HCT116 (cell line): ENCODE results near the gene ARID5B. TPM values are rescaled to one million over a fixed set of nuclear protein-coding genes. Genes with fewer than 3 reads are reported as not detected.

ENCODE experiments used
- ATAC-seq: fragments of 200-7000 bp; cut with Tn5 transposase; 2 replicates; pipeline ENCODE4 v1.9.1; 2020; ENCODE audit warnings: mild to moderate bottlenecking, moderate library complexity
- BruUV-seq: library from RNA; stranded (reverse); fragments of 400-500 nt; replicated peaks from 2 replicates; lab custom pipeline; 2021; lab: Mats Ljungman, UMichigan
- CTCF ChIA-PET: fragments of 300-600 bp; sonication (Branson Sonifier 250); formaldehyde crosslinking; loops from one replicate; lab custom pipeline; 2021; ENCODE audit warnings: antibody characterized with exemption; lab: Charles Lee
- POLR2A ChIA-PET: fragments of 300-600, 350-600 bp; sonication (Branson Sonifier 250); formaldehyde crosslinking; loops from one replicate; lab custom pipeline; 2021; ENCODE audit warnings: antibody characterized with exemption; lab: Charles Lee
- RAD21 ChIA-PET, 2 experiments: fragments of 300-600 bp; sonication (Branson Sonifier 250); formaldehyde crosslinking; loops; one replicate each; lab custom pipeline; 2023; ENCODE audit warnings: low total read pairs in 2 of 2; ENCODE audit not compliant: uncharacterized antibody in 2 of 2, unreplicated experiment in 2 of 2, low non-redundant PET in 1 of 2; lab: Charles Lee
- DNase-seq: peaks from one replicate; pipeline ENCODE4 v3.0.0-alpha.2; 2010; ENCODE audit warnings: low read depth, low spot score
- H2AFZ ChIP-seq: fragments of 200-600 bp; shearing (Covaris generic), sonication (generic); 2 replicates; pipeline ENCODE4 v1.6.1; 2017; ENCODE audit warnings: low read depth, mixed run types, mixed read lengths, antibody characterized with exemption, low read length; ENCODE audit not compliant: poor library complexity, severe bottlenecking
- H3K27ac ChIP-seq: 2 replicates; pipeline ENCODE4 v1.5.1; 2012; ENCODE audit warnings: low read depth, low read length
- H3K27me3 ChIP-seq: fragments of 200-600 bp; sonication (generic); 2 replicates; pipeline ENCODE4 v1.6.1; 2016; ENCODE audit warnings: mixed run types, low read length, mixed read lengths; ENCODE audit not compliant: insufficient read depth
- H3K36me3 ChIP-seq, 2 experiments: fragments of 200-500 bp in 1 of 2; fragments of 200-600 bp in 1 of 2; sonication (Bioruptor generic) in 1 of 2; sonication (generic) in 1 of 2; 2 replicates each; pipeline versions ENCODE4 v1.5.1 to v1.6.1; 2014 to 2016; ENCODE audit warnings: low read length in 2 of 2, inconsistent platforms in 1 of 2, mixed read lengths in 1 of 2, mixed run types in 1 of 2; ENCODE audit not compliant: insufficient read depth in 2 of 2, control insufficient read depth in 1 of 2
- H3K4me1 ChIP-seq, 2 experiments: fragments of 200-600 bp in 1 of 2; sonication (generic) in 1 of 2; 2 replicates each; pipeline versions ENCODE4 v1.5.1 to v1.6.1; 2012 to 2017; ENCODE audit warnings: low read length in 2 of 2, inconsistent platforms in 1 of 2, mild to moderate bottlenecking in 1 of 2, mixed read lengths in 1 of 2, mixed run types in 1 of 2, moderate library complexity in 1 of 2; ENCODE audit not compliant: insufficient read depth in 2 of 2, control insufficient read depth in 1 of 2
- H3K4me2 ChIP-seq: fragments of 200-600 bp; sonication (generic); 2 replicates; pipeline ENCODE4 v1.6.1; 2017; ENCODE audit warnings: mixed run types, low read length, mixed read lengths
- H3K4me3 ChIP-seq, 2 experiments: fragments of 200-600 bp in 1 of 2; sonication (generic) in 1 of 2; replicated peaks in 1 of 2; 2 replicates each; pipeline ENCODE4 v1.5.1; 2011 to 2016; ENCODE audit warnings: low read length in 2 of 2, control low read depth in 1 of 2, low read depth in 1 of 2, mild to moderate bottlenecking in 1 of 2, mixed read lengths in 1 of 2, mixed run types in 1 of 2
- H3K79me2 ChIP-seq: fragments of 200-600 bp; sonication (generic); 2 replicates; pipeline ENCODE4 v1.6.1; 2017; ENCODE audit warnings: mild to moderate bottlenecking, mixed run types, low read length, moderate library complexity, mixed read lengths; ENCODE audit not compliant: insufficient read depth
- H3K9ac ChIP-seq: fragments of 200-600 bp; sonication (generic); 2 replicates; pipeline ENCODE4 v1.6.1; 2016; ENCODE audit warnings: low read length, mixed read lengths
- H3K9me2 ChIP-seq: fragments of 200-600 bp; sonication (generic), shearing (Covaris generic); 2 replicates; pipeline ENCODE4 v1.6.1; 2017; ENCODE audit warnings: mixed run types, mild to moderate bottlenecking, moderate library complexity; ENCODE audit not compliant: insufficient read depth
- H3K9me3 ChIP-seq, 2 experiments: fragments of 200-500 bp in 1 of 2; fragments of 200-600 bp in 1 of 2; sonication (Bioruptor generic) in 1 of 2; sonication (generic) in 1 of 2; 2 replicates each; pipeline ENCODE4 v1.6.1; 2014 to 2017; ENCODE audit warnings: low read length in 2 of 2, mixed read lengths in 2 of 2, inconsistent platforms in 1 of 2, low read depth in 1 of 2, mild to moderate bottlenecking in 1 of 2, mixed run types in 1 of 2, moderate library complexity in 1 of 2; ENCODE audit not compliant: control insufficient read depth in 1 of 2, insufficient read depth in 1 of 2
- H4K20me1 ChIP-seq: fragments of 200-600 bp; sonication (generic), shearing (Covaris generic); 2 replicates; pipeline ENCODE4 v1.6.1; 2017; ENCODE audit warnings: mixed run types, mild to moderate bottlenecking, moderate library complexity; ENCODE audit not compliant: insufficient read depth
- ELF1 ChIP-seq: IDR thresholded peaks from 2 replicates; pipeline ENCODE4 v1.6.1; 2012; ENCODE audit warnings: low read depth, borderline replicate concordance
- EZH2 ChIP-seq: fragments of 200-600 bp; sonication (generic); IDR thresholded peaks from 2 replicates; pipeline ENCODE4 v1.6.1; 2017; ENCODE audit warnings: antibody characterized with exemption, mixed run types
- JUND ChIP-seq: IDR thresholded peaks from 2 replicates; pipeline ENCODE4 v1.6.1; 2012
- MAX ChIP-seq: IDR thresholded peaks from 2 replicates; pipeline ENCODE4 v1.6.1; 2012
- RAD21 ChIP-seq: IDR thresholded peaks from 2 replicates; pipeline ENCODE4 v1.6.1; 2012; ENCODE audit warnings: low read depth, mild to moderate bottlenecking
- REST ChIP-seq: IDR thresholded peaks from 2 replicates; pipeline ENCODE4 v1.6.1; 2012; ENCODE audit warnings: low read depth
- SIN3A ChIP-seq: IDR thresholded peaks from 2 replicates; pipeline ENCODE4 v1.6.1; 2012; ENCODE audit warnings: low read depth
- SP1 ChIP-seq: IDR thresholded peaks from 2 replicates; pipeline ENCODE4 v1.6.1; 2012; ENCODE audit warnings: low read depth
- SRF ChIP-seq: IDR thresholded peaks from 2 replicates; pipeline ENCODE4 v1.6.1; 2012; ENCODE audit warnings: low read depth
- TCF7L2 ChIP-seq: IDR thresholded peaks from 2 replicates; pipeline ENCODE4 v1.7.0; 2011; ENCODE audit warnings: borderline replicate concordance, inconsistent platforms; ENCODE audit not compliant: insufficient read depth, insufficient read length; ENCODE audit errors: extremely low read depth
- YY1 ChIP-seq: IDR thresholded peaks from 2 replicates; pipeline ENCODE4 v1.6.1; 2011; ENCODE audit warnings: low read length, low read depth, moderate library complexity, mild to moderate bottlenecking; ENCODE audit not compliant: insufficient replicate concordance; ENCODE audit errors: extremely low read depth
- ZFX ChIP-seq: fragments of 450-650 bp; IDR thresholded peaks from 2 replicates; pipeline ENCODE4 v1.6.1; 2017
- ZNF274 ChIP-seq: fragments of 200-500 bp; sonication (Bioruptor generic); IDR thresholded peaks from 2 replicates; pipeline ENCODE4 v1.6.1; 2014; ENCODE audit warnings: mild to moderate bottlenecking, low read depth, low read length, inconsistent platforms
- intact Hi-C: fragments of 100-400 bp; cut with micrococcal nuclease; formaldehyde crosslinking; loops from 2 replicates; pipeline ENCODE4 v1.10.0; 2022
- total RNA-seq: library from RNA; stranded (reverse); gene quantifications from one replicate; pipeline ENCODE4 v1.2.1, GENCODE V29; 2021; ENCODE audit not compliant: unreplicated experiment
- TF ChIP-seq, protein P1 (sequence below): IDR thresholded peaks from 2 replicates; pipeline ENCODE4 v1.6.1; 2012
- TF ChIP-seq, protein P2 (sequence below), 3 experiments: fragments of 200-600 bp in 1 of 3; sonication (generic) in 1 of 3; IDR thresholded peaks in 2 of 3; conservative IDR thresholded peaks in 1 of 3; 2 replicates each; pipeline ENCODE4 v1.5.1; 2012 to 2017; ENCODE audit warnings: low read depth in 2 of 3, low read length in 2 of 3, antibody characterized with exemption in 1 of 3, borderline replicate concordance in 1 of 3, control low read depth in 1 of 3, mild to moderate bottlenecking in 1 of 3, mixed read lengths in 1 of 3, mixed run types in 1 of 3, moderate library complexity in 1 of 3; ENCODE audit not compliant: insufficient read depth in 1 of 3

Gene ARID5B
- total RNA-seq, 1 experiment from 2014 or later: 4.7 TPM

- no peaks in the 10 kb centered on the region for H3K9me3 ChIP-seq
- ATAC-seq: no peak
- no peak for DNase-seq
- H3K4me2 ChIP-seq: no peak overlapping the region
- TF ChIP-seq ELF1 (no peak), ZFX (no peak), EZH2 (no peak), YY1 (no peak), ZNF274 (no peak), TCF7L2 (no peak), SIN3A (no peak), RAD21 (no peak), SP1 (no peak), JUND (no peak), REST (no peak), SRF (no peak), MAX (no peak)
- TF ChIP-seq, protein P1, sequence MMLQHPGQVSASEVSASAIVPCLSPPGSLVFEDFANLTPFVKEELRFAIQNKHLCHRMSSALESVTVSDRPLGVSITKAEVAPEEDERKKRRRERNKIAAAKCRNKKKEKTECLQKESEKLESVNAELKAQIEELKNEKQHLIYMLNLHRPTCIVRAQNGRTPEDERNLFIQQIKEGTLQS: no peak
- TF ChIP-seq, protein P2, sequence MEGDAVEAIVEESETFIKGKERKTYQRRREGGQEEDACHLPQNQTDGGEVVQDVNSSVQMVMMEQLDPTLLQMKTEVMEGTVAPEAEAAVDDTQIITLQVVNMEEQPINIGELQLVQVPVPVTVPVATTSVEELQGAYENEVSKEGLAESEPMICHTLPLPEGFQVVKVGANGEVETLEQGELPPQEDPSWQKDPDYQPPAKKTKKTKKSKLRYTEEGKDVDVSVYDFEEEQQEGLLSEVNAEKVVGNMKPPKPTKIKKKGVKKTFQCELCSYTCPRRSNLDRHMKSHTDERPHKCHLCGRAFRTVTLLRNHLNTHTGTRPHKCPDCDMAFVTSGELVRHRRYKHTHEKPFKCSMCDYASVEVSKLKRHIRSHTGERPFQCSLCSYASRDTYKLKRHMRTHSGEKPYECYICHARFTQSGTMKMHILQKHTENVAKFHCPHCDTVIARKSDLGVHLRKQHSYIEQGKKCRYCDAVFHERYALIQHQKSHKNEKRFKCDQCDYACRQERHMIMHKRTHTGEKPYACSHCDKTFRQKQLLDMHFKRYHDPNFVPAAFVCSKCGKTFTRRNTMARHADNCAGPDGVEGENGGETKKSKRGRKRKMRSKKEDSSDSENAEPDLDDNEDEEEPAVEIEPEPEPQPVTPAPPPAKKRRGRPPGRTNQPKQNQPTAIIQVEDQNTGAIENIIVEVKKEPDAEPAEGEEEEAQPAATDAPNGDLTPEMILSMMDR (IDR thresholded peaks at IDR 0.05 in 2 of 3, conservative IDR thresholded peaks at IDR 0.05 in 1 of 3; ENCODE audit: borderline replicate concordance in 1 of 3, insufficient read depth in 1 of 3, low read depth in 2 of 3, low read length in 2 of 3): no peak
- no peaks in the 10 kb centered on the region for H3K36me3 ChIP-seq
- no peak overlapping the region for H3K9ac ChIP-seq
- intact Hi-C loops: no loop called here
- no peaks in the 10 kb centered on the region for H3K27me3 ChIP-seq
- H3K27ac ChIP-seq: no peak overlapping the region
- H3K9me2 ChIP-seq: no peaks in the 10 kb centered on the region
- ChIA-PET RAD21 (no interaction called here), CTCF (interaction anchor here (1.1 kb wide), 1 partner anchor 9 kb away, joined by 3 read pairs; no protein-coding TSS in a partner anchor), POLR2A (no interaction called here)
- no peaks in the 10 kb centered on the region for H4K20me1 ChIP-seq
- no peak overlapping the region for H2AFZ ChIP-seq
- H3K4me3 ChIP-seq: no peak overlapping the region
- no TSS peak for BruUV-seq
- no peaks in the 10 kb centered on the region for H3K79me2 ChIP-seq
- H3K4me1 ChIP-seq: no peaks in the 10 kb centered on the region
These were observed 86.5 kb downstream of the ARID5B start for GRCh38 chr10:61987951-61988379.
